HepG2 (cell line): Measurements from ENCODE around the gene TERB2.
"Not testable (repeated sequence)": the region's sequence is repeated elsewhere in the genome, so short reads cannot be mapped to it uniquely, and the experiment has no call there.

Source experiments
- BRF2 ChIP-seq: sonication (generic); formaldehyde crosslinking; IDR thresholded peaks from 2 replicates; pipeline ENCODE4 v1.8.1; 2022; ENCODE audit warnings: mild to moderate bottlenecking, missing genetic modification reagents
- CCDC6 ChIP-seq: sonication (generic); formaldehyde crosslinking; IDR thresholded peaks from 2 replicates; pipeline ENCODE4 v1.8.1; 2022; ENCODE audit warnings: mild to moderate bottlenecking, missing genetic modification reagents, moderate library complexity
- ELF1 ChIP-seq: sonication (generic); formaldehyde crosslinking; IDR thresholded peaks from 2 replicates; pipeline ENCODE4 v1.4.0; 2020; ENCODE audit warnings: missing genetic modification reagents
- KLF15 ChIP-seq: sonication (generic); formaldehyde crosslinking; IDR thresholded peaks from 2 replicates; pipeline ENCODE4 v1.8.1; 2023; ENCODE audit warnings: borderline replicate concordance, mild to moderate bottlenecking, inconsistent platforms, missing genetic modification reagents, mixed read lengths
- PTBP1 ChIP-seq: fragments of 200-400 bp; formaldehyde crosslinking; IDR thresholded peaks from 2 replicates; pipeline ENCODE4 v1.6.1; 2018; ENCODE audit warnings: low read length, low read depth; ENCODE audit not compliant: poor library complexity, severe bottlenecking
- RNF219 ChIP-seq: sonication (generic); formaldehyde crosslinking; IDR thresholded peaks from 2 replicates; pipeline ENCODE4 v1.5.0; 2020; ENCODE audit warnings: mild to moderate bottlenecking, missing genetic modification reagents
- SP140L ChIP-seq: sonication (generic); formaldehyde crosslinking; IDR thresholded peaks from 2 replicates; pipeline ENCODE4 v1.4.0; 2020; ENCODE audit warnings: missing genetic modification reagents, borderline replicate concordance
- ZNF777 ChIP-seq: sonication (generic); formaldehyde crosslinking; IDR thresholded peaks from 2 replicates; pipeline ENCODE4 v1.4.0; 2020; ENCODE audit warnings: missing genetic modification reagents

GRCh38 chr15:44986346-44987055 lies 30.0 kb downstream of the TERB2 start:
- not testable (repeated sequence) for TF ChIP-seq BRF2; ZNF777 (CRISPR knock-in tag); RNF219 (CRISPR knock-in tag); ELF1; KLF15 (CRISPR knock-in tag); SP140L (CRISPR knock-in tag); PTBP1; CCDC6 (CRISPR knock-in tag)
